HepG2 (cell line): ENCODE measurements around the gene RBCK1. TPM values are rescaled to one million over a fixed set of nuclear protein-coding genes. Genes with fewer than 3 reads are reported as not detected.

Source experiments
- CHD4 ChIP-seq: fragments of 200-600 bp; sonication (generic); IDR thresholded peaks from 2 replicates; pipeline ENCODE4 v1.7.0; 2017; ENCODE audit warnings: mild to moderate bottlenecking, low read length, borderline replicate concordance
- ETV5 ChIP-seq: IDR thresholded peaks from 2 replicates; pipeline ENCODE4 v1.6.1; 2018; ENCODE audit warnings: missing biosample characterization, missing genetic modification reagents, inconsistent platforms, borderline replicate concordance
- FOXK1 ChIP-seq: sonication (generic); formaldehyde crosslinking; IDR thresholded peaks from 2 replicates; pipeline ENCODE4 v1.4.0; 2020; ENCODE audit warnings: low read depth, missing genetic modification reagents, borderline replicate concordance
- ISL2 ChIP-seq: sonication (generic); formaldehyde crosslinking; IDR thresholded peaks from 2 replicates; pipeline ENCODE4 v1.5.0; 2020; ENCODE audit warnings: missing genetic modification reagents
- KDM3A ChIP-seq: IDR thresholded peaks from 2 replicates; pipeline ENCODE4 v1.6.1; 2018; ENCODE audit warnings: low read depth, missing compliant biosample characterization
- KLF9 ChIP-seq: IDR thresholded peaks from 2 replicates; pipeline ENCODE4 v1.6.1; 2016; ENCODE audit warnings: low read depth
- MATR3 ChIP-seq: sonication (generic); formaldehyde crosslinking; IDR thresholded peaks from 2 replicates; pipeline ENCODE4 v1.4.0; 2020; ENCODE audit warnings: missing genetic modification reagents
- MED13 ChIP-seq: sonication (generic); formaldehyde crosslinking; IDR thresholded peaks from 2 replicates; pipeline ENCODE4 v1.5.0; 2020; ENCODE audit warnings: missing genetic modification reagents
- PHF21A ChIP-seq: sonication (generic); formaldehyde crosslinking; IDR thresholded peaks from 2 replicates; pipeline ENCODE4 v1.5.0; 2020; ENCODE audit warnings: mild to moderate bottlenecking, missing genetic modification reagents
- RXRA ChIP-seq: sonication (generic); formaldehyde crosslinking; IDR thresholded peaks from 2 replicates; pipeline ENCODE4 v1.5.1; 2020; ENCODE audit warnings: missing genetic modification reagents
- SNRNP70 ChIP-seq: fragments of 200-400 bp; formaldehyde crosslinking; IDR thresholded peaks from 2 replicates; pipeline ENCODE4 v1.6.1; 2017; ENCODE audit warnings: mild to moderate bottlenecking, low read depth, low read length, moderate library complexity
- STAG1 ChIP-seq: sonication (generic); formaldehyde crosslinking; IDR thresholded peaks from 2 replicates; pipeline ENCODE4 v1.4.0; 2020; ENCODE audit warnings: missing genetic modification reagents
- ZC3H13 ChIP-seq: sonication (generic); formaldehyde crosslinking; IDR thresholded peaks from 2 replicates; pipeline ENCODE4 v1.8.1; 2023; ENCODE audit warnings: mild to moderate bottlenecking, missing genetic modification reagents, moderate library complexity
- ZFP62 ChIP-seq: sonication (generic); formaldehyde crosslinking; IDR thresholded peaks from 2 replicates; pipeline ENCODE4 v1.4.0; 2020; ENCODE audit warnings: missing genetic modification reagents
- ZNF331 ChIP-seq: sonication (generic); formaldehyde crosslinking; IDR thresholded peaks from 2 replicates; pipeline ENCODE4 v1.4.0; 2020; ENCODE audit warnings: missing genetic modification reagents
- ZNF790 ChIP-seq: sonication (generic); formaldehyde crosslinking; IDR thresholded peaks from 2 replicates; pipeline ENCODE4 v1.8.0; 2022; ENCODE audit warnings: missing genetic modification reagents, mild to moderate bottlenecking, borderline replicate concordance
- ZSCAN29 ChIP-seq: sonication (generic); formaldehyde crosslinking; conservative IDR thresholded peaks from 2 replicates; pipeline ENCODE4 v1.4.0; 2020; ENCODE audit warnings: mild to moderate bottlenecking, missing genetic modification reagents
- polyA plus RNA-seq, 8 experiments: library from polyadenylated mRNA; depleted of rRNA in 3 of 8; stranded (reverse) in 7 of 8; unstranded in 1 of 8; fragments of >200 nt; fragmentation: Illumina TruSeq in 4 of 8; extraction: Trizol in 4 of 8; gene quantifications; 2 replicates each; pipeline versions ENCODE4 v1.2.1 to v1.2.3, GENCODE V29; 2011 to 2016; ENCODE audit warnings: low read depth in 4 of 8, missing spikeins in 1 of 8, mixed read lengths in 1 of 8; ENCODE audit not compliant: insufficient read depth in 1 of 8
- total RNA-seq, 5 experiments: library from RNA; depleted of rRNA; stranded (reverse); fragments of >200 nt; fragmentation: Illumina TruSeq; extraction: Trizol; gene quantifications; 2 replicates each; pipeline ENCODE4 v1.2.3, GENCODE V29; 2016; ENCODE audit warnings: low read depth in 1 of 5
- TF ChIP-seq, protein P1 (sequence below): IDR thresholded peaks from 2 replicates; pipeline ENCODE4 v1.4.0; 2020; ENCODE audit warnings: mild to moderate bottlenecking, missing genetic modification reagents
- TF ChIP-seq, protein P2 (sequence below): sonication (generic); formaldehyde crosslinking; conservative IDR thresholded peaks from 2 replicates; pipeline ENCODE4 v1.8.0; 2022; ENCODE audit warnings: mild to moderate bottlenecking, moderate library complexity, missing genetic modification reagents
- TF ChIP-seq, protein P3 (sequence below): sonication (generic); formaldehyde crosslinking; IDR thresholded peaks from 2 replicates; pipeline ENCODE4 v1.9.0; 2021; ENCODE audit warnings: missing genetic modification reagents, mild to moderate bottlenecking, borderline replicate concordance
- TF ChIP-seq, protein P4 (sequence below): sonication (generic); formaldehyde crosslinking; conservative IDR thresholded peaks from 2 replicates; pipeline ENCODE4 v1.4.0; 2020; ENCODE audit warnings: missing genetic modification reagents

RBCK1 gene
- total and polyA plus RNA-seq, 2 of the 13 experiments (the other 11 are each of a cell fraction or from before 2014, with no cell fraction given) = 149 to 215 TPM

DNA sequence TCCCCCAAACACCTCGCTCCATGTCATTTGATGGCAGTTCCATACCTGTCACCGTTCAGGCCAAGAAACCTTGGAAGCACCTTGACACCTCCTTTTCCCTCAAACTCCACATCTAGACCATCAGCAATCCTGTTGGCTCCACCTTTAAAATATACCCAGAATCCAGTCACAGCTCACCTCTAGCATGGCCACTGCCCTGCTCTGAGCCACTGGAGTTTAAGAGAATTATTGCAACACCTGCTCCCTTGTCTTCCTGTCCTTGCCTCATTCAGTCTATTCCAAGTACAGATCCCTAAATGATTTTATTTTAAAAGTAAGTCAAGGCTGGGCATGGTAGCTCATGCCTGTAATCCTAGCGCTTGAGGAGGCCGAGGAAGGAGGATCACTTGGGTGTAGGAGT, 39.2 kb upstream of the RBCK1 start (continued):
- TF ChIP-seq, protein P1, sequence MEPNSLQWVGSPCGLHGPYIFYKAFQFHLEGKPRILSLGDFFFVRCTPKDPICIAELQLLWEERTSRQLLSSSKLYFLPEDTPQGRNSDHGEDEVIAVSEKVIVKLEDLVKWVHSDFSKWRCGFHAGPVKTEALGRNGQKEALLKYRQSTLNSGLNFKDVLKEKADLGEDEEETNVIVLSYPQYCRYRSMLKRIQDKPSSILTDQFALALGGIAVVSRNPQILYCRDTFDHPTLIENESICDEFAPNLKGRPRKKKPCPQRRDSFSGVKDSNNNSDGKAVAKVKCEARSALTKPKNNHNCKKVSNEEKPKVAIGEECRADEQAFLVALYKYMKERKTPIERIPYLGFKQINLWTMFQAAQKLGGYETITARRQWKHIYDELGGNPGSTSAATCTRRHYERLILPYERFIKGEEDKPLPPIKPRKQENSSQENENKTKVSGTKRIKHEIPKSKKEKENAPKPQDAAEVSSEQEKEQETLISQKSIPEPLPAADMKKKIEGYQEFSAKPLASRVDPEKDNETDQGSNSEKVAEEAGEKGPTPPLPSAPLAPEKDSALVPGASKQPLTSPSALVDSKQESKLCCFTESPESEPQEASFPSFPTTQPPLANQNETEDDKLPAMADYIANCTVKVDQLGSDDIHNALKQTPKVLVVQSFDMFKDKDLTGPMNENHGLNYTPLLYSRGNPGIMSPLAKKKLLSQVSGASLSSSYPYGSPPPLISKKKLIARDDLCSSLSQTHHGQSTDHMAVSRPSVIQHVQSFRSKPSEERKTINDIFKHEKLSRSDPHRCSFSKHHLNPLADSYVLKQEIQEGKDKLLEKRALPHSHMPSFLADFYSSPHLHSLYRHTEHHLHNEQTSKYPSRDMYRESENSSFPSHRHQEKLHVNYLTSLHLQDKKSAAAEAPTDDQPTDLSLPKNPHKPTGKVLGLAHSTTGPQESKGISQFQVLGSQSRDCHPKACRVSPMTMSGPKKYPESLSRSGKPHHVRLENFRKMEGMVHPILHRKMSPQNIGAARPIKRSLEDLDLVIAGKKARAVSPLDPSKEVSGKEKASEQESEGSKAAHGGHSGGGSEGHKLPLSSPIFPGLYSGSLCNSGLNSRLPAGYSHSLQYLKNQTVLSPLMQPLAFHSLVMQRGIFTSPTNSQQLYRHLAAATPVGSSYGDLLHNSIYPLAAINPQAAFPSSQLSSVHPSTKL (CRISPR knock-in tag) = 0 out of 2 replicates have a peak, but pooled peaks have one; percentile 10
- TF ChIP-seq, protein P2, sequence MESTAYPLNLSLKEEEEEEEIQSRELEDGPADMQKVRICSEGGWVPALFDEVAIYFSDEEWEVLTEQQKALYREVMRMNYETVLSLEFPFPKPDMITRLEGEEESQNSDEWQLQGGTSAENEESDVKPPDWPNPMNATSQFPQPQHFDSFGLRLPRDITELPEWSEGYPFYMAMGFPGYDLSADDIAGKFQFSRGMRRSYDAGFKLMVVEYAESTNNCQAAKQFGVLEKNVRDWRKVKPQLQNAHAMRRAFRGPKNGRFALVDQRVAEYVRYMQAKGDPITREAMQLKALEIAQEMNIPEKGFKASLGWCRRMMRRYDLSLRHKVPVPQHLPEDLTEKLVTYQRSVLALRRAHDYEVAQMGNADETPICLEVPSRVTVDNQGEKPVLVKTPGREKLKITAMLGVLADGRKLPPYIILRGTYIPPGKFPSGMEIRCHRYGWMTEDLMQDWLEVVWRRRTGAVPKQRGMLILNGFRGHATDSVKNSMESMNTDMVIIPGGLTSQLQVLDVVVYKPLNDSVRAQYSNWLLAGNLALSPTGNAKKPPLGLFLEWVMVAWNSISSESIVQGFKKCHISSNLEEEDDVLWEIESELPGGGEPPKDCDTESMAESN = peak; percentile 49; the same call in 1 of the 2 replicates
- TF ChIP-seq ZFP62 (CRISPR knock-in tag) (no peak), CHD4 (no peak), KDM3A (CRISPR knock-in tag) (peak; percentile 29; the same call in 1 of the 2 replicates), FOXK1 (peak; percentile 13; the same call in 1 of the 2 replicates), SNRNP70 (no peak), RXRA (CRISPR knock-in tag) (no peak), PHF21A (CRISPR knock-in tag) (no peak), ZNF331 (CRISPR knock-in tag) (no peak), ZC3H13 (CRISPR knock-in tag) (no peak), MATR3 (CRISPR knock-in tag) (no peak), ETV5 (peak; percentile 27; the same call in 1 of the 2 replicates), MED13 (CRISPR knock-in tag) (no peak), ZNF790 (no peak), STAG1 (CRISPR knock-in tag) (no peak), ZSCAN29 (CRISPR knock-in tag) (no peak), KLF9 (no peak), ISL2 (CRISPR knock-in tag) (no peak)
- TF ChIP-seq, protein P3, sequence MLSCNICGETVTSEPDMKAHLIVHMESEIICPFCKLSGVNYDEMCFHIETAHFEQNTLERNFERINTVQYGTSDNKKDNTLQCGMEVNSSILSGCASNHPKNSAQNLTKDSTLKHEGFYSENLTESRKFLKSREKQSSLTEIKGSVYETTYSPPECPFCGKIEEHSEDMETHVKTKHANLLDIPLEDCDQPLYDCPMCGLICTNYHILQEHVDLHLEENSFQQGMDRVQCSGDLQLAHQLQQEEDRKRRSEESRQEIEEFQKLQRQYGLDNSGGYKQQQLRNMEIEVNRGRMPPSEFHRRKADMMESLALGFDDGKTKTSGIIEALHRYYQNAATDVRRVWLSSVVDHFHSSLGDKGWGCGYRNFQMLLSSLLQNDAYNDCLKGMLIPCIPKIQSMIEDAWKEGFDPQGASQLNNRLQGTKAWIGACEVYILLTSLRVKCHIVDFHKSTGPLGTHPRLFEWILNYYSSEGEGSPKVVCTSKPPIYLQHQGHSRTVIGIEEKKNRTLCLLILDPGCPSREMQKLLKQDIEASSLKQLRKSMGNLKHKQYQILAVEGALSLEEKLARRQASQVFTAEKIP (CRISPR knock-in tag) = no peak
- TF ChIP-seq, protein P4, sequence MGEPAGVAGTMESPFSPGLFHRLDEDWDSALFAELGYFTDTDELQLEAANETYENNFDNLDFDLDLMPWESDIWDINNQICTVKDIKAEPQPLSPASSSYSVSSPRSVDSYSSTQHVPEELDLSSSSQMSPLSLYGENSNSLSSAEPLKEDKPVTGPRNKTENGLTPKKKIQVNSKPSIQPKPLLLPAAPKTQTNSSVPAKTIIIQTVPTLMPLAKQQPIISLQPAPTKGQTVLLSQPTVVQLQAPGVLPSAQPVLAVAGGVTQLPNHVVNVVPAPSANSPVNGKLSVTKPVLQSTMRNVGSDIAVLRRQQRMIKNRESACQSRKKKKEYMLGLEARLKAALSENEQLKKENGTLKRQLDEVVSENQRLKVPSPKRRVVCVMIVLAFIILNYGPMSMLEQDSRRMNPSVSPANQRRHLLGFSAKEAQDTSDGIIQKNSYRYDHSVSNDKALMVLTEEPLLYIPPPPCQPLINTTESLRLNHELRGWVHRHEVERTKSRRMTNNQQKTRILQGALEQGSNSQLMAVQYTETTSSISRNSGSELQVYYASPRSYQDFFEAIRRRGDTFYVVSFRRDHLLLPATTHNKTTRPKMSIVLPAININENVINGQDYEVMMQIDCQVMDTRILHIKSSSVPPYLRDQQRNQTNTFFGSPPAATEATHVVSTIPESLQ (CRISPR knock-in tag) = no peak
